Sigmoid colon (tissue), 4 donors: ENCODE data around the gene ENKD1.

Experiments
- EP300 ChIP-seq, 4 donors: sonication (generic); formaldehyde crosslinking; IDR thresholded peaks; one replicate each; pipeline ENCODE4 v1.6.1; 2017; ENCODE audit warnings: antibody characterized with exemption in 4 of 4
- POLR2A ChIP-seq, 2 donors: fragments of 450-650 bp; IDR thresholded peaks; one replicate each; pipeline ENCODE4 v1.6.1; 2016; ENCODE audit warnings: antibody characterized with exemption in 2 of 2, mild to moderate bottlenecking in 2 of 2, moderate library complexity in 2 of 2
- POLR2AphosphoS5 ChIP-seq, 4 donors: sonication (generic); formaldehyde crosslinking; IDR thresholded peaks; one replicate each; pipeline ENCODE4 v1.6.1; 2017; ENCODE audit warnings: antibody characterized with exemption in 4 of 4
- TF ChIP-seq, protein P1 (sequence below), 4 experiments: fragments of 450-650 bp in 3 of 4; fragments of 200-600 bp in 1 of 4; IDR thresholded peaks; one replicate each; pipeline ENCODE4 v1.5.1; 2016 to 2019; ENCODE audit warnings: antibody characterized with exemption in 4 of 4, mild to moderate bottlenecking in 3 of 4, moderate library complexity in 2 of 4

DNA sequence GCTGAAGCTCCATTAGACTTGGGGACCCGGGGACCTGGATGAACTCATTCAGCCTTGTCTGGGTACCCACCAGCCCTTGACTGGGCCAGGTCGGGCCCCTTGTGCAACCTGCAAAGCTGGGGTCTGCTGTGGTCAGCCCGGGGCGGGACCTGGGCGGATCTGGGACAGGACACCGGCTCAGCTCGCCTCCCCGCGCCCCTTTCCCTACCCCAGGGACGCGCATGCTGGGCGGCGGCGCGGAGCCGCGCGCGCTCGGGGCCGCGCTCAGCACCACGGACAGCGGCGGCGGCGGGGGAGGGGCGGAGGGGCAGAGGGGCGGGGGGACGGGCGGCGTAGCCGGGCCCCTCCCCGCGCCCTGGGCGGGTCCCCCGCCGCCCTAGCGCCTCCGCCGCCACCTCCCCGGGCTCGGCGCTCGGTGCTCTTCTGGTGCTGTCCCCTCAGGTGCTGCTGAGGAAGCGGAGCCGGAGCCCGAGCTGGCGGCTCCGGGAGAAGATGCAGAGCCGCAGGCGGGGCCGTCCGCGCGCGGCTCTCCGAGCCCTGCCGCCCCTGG, 13.9 kb downstream of the ENKD1 start:
- TF ChIP-seq, protein P1, sequence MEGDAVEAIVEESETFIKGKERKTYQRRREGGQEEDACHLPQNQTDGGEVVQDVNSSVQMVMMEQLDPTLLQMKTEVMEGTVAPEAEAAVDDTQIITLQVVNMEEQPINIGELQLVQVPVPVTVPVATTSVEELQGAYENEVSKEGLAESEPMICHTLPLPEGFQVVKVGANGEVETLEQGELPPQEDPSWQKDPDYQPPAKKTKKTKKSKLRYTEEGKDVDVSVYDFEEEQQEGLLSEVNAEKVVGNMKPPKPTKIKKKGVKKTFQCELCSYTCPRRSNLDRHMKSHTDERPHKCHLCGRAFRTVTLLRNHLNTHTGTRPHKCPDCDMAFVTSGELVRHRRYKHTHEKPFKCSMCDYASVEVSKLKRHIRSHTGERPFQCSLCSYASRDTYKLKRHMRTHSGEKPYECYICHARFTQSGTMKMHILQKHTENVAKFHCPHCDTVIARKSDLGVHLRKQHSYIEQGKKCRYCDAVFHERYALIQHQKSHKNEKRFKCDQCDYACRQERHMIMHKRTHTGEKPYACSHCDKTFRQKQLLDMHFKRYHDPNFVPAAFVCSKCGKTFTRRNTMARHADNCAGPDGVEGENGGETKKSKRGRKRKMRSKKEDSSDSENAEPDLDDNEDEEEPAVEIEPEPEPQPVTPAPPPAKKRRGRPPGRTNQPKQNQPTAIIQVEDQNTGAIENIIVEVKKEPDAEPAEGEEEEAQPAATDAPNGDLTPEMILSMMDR (IDR thresholded peaks at IDR 0.05) = no peak
- no peak for TF ChIP-seq EP300 (IDR thresholded peaks at IDR 0.05)
- TF ChIP-seq POLR2A (IDR thresholded peaks at IDR 0.05) = no peak
- no peak for TF ChIP-seq POLR2AphosphoS5 (IDR thresholded peaks at IDR 0.05)
